GM21528 (cell line): ENCODE measurements around the gene GPANK1.

Source experiments
- ATAC-seq: cut with Tn5 transposase; IDR thresholded peaks from one replicate; pipeline ENCODE4 v1.9.1; 2021; ENCODE audit warnings: mild to moderate bottlenecking, moderate library complexity; ENCODE audit not compliant: unreplicated experiment, low FRiP score

GPANK1 gene

DNA sequence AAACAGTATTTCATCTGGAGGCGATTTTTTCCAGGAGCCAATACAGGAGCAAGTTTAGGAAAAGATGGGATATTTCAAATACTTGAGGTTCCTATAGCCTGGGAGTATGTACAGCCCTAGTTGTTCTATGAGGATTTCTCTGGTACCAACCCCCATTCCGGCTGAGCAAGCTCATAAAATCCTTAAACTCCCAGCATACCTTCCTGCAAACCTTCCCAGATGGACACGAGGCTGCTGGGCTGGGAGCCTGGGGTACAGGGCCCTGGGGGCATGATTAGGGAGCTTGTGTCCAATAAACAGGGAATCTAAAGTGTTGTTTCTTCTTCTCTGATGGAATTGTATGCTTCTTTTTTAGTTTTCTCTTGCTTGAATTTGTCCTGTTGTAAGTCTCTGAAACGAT is 42.8 kb downstream of the GPANK1 start:
- ATAC-seq, result no peak

DNA sequence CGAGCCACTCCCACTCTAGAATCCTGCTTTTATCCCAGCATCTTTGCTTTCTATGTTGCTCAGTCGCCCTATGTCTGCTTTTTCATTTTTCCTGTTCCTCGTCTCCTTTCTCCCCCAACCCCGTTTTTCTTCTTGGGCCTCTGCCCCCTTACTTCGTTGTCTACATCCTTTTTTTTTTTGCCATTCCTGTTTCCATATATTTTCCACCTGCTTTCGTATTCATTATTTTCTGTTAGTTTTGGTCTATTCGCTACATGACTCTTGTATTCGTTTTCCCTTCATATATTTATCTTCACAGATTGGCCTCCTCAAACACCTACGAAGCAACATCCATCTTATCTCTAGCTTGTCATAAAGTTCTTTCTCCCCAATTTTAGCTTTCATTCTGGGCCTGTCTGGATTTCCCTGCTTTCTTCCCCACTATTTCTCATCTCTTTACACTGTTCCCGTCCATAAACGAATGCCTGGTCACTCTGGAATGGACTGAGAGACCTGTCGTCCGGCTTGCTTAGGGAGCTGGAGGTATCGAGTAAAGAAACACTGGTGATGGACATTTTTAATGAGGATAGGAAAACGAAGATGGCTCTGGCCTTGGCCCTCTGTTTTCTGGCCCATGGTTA is 43.4 kb downstream of the GPANK1 start:
- no peak for ATAC-seq

DNA sequence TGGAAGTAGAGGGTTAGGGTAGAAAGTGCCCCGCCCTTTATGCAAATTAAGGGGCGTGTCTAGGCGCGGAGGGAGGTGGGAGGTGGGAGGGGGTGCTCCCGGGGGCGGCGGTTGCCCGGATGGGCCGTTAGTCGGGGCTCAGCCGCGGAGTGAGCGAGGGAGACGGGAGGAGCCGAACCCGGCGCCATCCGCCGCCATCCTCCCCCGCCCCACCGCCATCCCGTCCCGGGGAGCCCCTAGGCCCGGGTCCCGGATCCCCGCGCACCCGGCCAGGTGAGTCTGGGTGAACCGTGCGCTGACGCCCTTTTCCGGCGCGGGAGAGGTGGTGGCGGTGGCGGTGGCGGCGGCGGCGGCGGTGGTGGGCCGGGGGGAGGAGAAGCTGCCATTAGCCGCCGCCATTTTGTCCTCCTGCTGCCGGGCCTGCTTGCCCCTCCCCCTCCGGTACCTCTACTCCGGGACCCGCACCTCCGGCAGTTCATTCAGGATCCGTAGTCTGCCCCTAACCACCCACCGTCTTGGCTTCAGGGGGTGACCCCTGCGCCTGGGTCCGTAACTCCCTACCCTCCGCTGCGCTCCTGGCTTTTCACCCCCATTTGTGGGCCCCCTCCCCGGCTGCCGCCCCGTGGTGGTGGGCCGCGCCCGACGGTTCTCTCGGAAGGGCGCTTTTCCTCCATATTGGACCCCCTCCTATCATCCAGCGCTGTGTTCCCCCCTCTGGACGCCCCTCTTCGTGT is 44.0 kb downstream of the GPANK1 start, which contains the start of gene PRRC2A:
TSS of gene PRRC2A (plus strand) at position 130 of the 734 bp plus-strand sequence. CDS start 2,075 bp downstream, outside the sequence.
- ATAC-seq, result no peak

DNA sequence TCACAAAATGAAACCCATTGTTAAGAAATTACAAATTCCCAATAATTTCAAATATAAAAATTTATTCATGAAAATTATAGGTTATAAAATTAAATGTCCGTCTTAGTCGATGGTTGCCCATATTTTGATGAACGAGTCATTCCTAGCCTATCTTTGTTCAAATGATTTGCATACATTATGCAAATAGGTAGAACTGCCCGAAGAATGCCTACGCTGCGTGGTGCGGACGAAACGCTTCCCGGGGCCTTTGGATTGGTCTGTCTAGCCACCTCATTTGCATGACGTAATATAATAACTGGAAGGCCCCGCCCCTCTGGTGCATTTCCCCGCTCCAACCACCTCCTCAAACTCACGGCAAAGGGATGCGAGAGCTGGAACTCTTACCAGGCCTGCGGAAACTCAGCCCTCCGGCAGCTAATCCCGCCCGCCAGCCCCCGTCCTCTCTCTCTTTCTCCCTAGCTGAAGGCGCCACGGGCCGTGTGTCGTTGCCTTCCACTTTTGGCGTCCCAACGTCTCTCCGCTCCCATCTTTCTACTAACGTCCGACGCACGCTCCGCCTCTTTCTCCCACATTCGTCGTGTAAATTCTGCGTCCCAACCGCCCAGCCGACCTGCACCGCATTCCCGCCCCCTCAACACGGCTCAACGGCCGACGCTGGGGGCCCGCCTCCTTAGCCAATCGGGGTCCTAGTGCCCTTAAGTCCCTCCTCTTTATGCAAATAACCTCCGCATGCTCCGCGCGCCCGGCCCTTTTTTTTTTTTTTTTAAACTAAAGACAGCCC is 44.8 kb downstream of the GPANK1 start:
- peak; percentile 80 for ATAC-seq

DNA sequence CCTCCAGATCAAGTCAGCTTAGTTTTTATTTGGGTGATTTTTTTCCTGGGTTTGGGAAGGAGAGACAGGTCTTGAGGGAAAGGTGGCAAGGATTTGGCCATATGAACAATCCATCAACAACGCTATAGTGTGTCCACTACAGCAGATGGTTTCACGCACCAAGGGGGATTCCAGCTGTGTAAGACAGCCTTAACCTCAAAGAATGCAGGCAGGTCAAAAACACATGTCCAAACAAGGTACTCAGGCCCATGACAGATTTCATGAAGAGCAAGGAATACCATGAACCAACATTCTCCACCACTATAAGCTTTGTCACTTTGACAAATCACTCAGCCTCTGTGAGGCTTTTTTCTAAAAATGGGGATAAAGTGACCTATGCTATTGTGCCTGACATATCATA is 47.8 kb downstream of the GPANK1 start:
- ATAC-seq, result no peak

DNA sequence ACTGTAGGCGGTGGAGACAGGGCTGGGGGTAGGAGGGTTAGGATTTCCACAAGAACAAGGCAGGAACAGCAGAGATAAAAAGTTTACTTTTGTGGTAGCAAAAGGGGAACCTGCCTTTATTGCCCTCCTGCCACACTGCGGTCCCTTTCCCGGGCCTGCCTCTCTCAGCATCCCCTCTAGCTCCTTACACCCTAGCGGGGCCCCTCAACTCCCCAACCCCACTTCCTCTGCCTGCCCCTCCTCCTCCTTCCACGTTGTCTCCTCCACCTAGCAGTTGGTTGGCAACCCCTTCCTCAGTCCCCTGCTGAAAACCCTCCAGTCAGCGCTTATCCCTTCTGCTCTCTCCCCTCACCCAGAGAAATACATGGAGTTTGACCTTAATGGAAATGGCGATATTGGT is 49.0 kb downstream of the GPANK1 start:
- ATAC-seq, result no peak

DNA sequence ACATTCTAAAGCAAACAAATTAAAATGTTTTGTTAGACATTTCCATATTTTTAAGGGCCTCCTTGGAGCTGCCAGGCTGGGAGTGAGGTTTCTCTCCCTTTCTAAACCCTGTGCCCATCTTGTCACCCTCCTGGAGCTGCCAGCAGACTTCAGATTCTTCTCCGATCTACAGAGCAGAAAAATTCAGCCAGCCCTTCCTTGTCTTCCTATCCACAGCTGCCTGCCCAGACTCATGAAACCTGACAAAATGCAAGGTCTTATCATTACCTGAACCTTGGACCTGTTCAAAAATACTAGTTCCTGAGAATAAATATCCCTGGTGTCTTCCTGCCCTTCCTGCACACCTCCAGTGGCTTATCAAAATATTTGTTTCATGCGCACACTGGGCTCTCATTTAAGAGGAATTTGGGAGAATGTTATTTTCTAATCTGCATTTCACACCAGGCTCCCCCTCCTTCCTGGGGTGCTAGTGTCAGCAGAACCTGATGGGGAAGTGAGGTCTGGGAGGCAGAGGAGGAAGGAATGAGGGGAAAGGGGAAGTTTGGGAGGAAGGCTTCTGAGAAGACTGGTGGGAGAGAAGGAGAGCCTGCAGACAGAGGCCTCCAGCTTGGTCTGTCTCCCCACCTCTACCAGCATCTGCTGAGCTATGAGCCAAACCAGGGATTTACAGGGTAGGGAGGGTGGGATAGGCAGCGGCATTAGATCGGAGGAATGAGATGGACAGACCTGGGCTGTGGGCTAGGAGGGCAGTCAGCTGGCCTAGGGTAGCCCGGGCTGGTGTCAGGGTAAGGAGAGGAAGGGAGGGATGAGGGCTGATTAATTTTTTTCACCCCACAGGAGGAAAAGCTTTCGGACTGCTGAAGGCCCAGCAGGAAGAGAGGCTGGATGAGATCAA is 49.9 kb downstream of the GPANK1 start, which contains the start of gene AIF1:
TSS of gene AIF1 (plus strand) at position 551 of the 895 bp plus-strand sequence. CDS start at position 647, 96 bp downstream.
- no peak for ATAC-seq

DNA sequence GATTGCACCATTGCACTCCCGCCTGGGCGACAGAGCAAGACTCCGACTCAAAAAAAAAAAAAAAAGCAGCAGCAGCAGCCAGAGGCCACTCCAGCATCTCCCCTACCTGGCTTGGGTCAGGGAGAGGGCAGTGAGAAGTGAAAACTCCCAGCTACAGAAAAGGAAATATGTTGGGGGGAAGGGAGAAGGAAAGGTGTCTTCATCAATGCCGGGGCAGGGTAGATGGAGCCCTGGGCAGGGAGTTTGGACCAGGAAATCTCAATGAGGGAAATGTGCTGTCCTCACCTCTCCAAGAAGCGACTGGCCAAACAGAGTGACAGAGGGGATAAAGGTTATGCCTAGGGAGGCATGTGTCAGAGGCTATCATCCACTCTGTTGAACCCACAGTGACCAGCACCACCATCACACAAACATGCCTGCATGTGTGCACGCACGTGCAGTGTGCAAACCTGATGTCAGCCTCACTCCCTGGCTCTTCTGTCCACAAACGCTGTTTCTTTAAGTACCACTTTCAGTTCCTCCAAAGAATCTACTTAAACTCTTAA is 50.6 kb downstream of the GPANK1 start:
- ATAC-seq, result no peak
